Eye (tissue), 1 donor: ENCODE data around the gene MOB2.

Experiments
- DNase-seq: peaks from one replicate; pipeline ENCODE4 v3.0.0-alpha.2; 2015

MOB2 gene

DNA sequence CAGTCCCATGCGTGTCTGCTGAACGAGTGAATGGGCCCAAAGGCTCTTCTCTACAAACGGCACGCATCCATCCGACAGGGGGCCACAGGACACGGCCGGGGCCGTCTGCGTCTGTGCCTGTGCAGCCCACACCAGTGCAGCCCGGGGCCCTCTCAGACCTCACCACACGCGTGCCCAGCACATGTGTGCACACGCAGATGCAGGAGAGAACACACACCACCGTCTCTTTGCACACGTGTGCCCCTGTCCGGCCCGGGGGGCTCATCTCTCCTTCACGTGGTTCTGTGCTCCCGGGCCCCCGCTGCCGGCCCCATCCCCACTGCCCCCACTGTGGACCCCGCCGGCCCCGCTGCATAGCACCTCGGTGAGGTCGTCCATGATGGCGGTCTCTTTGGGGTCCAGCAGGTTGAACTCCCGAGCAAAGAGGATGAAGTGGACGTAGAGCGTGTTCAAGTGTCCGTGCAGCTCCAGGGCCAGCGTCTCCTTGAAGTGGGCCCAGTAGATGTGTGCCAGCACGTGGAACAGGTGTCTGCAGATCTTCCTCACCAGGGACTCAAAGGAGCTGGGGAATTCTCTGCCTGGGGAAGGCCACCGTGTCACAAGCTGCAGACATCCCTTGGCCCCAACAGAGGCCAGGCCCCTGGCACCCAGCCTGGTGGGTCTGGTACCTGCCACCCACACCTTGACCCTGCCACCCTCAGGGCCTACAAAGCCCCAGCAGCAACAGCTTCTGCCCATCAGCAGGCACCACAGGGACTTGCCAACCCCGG is 16.5 kb downstream of the MOB2 start:
- no peak for DNase-seq

GRCh38 chr11:1469287-1469910 is 17.2 kb downstream of the MOB2 start:
- DNase-seq, result no peak

DNA sequence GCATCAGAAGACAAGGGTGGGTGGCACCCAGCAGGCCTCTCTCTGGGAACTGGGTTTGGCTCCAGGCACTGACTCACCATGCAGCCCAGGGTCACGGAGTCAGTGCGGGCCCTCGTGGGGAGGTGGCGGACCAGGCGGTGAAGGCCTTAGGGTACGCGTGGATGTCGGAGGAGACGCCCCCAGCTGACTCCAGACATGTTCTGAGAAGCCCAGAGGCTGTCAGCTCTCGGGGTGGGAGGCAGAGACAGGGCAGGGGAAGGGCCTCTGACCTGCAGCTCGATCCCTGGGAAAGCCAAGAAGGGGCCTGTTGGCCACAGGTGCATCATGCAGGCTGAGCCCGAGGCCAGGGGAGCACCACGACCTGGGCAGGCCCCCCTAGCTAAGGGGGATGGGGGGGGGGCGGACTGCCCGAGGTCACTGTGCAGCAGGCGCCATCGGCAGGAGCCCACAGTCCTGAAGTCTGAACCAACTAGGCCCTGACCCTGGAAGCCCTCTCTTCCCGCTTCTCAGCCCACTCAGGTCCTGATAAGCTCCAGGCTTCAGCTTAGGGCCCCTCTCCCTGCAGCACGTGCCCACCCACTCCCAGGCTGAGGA is 18.0 kb downstream of the MOB2 start:
- no peak for DNase-seq

- no peak for DNase-seq
These were observed 18.6 kb downstream of the MOB2 start for GRCh38 chr11:1468002-1468401.

DNA sequence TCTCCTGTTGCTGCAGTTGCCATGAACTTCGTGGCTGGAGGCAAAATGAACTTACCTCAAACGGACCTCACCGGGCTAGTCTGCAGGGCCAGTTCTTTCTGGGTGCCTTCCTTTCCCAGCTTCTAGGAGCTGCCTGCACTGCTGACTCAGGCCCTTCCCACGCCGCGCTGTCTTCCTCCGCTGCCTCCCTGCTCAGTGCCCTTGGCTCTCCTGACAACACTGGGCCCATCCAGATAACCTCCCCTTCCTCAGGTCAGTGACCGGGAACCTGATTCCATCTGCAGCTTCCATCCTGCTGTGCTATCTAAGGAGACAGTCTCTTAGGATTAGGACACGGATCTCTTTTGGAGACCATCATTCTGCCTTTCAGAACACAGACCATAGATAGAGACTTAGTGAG is 19.3 kb downstream of the MOB2 start:
- no peak for DNase-seq

GRCh38 chr11:1466784-1467183 is 19.8 kb downstream of the MOB2 start:
- no peak for DNase-seq

DNA sequence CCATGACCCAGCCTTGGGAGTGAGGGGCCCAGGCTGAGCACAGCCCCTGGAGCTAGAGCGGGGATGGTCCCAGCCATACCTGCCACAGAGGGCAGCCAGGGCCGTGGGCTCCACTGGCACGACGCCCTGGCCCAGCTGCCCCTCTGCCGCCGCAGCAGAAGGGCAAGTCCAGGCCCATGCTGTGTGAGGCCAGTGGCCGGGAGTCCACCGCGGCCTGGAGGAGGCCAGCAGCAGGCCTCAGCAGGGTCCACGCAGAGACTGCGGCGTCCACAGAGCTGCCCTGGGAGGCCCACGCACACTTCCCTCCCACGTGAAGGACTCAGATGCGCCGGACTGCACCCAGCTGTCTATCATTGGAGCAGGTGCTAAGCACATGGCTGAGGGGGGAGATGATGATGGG is 23.5 kb downstream of the MOB2 start:
- no peak for DNase-seq

DNA sequence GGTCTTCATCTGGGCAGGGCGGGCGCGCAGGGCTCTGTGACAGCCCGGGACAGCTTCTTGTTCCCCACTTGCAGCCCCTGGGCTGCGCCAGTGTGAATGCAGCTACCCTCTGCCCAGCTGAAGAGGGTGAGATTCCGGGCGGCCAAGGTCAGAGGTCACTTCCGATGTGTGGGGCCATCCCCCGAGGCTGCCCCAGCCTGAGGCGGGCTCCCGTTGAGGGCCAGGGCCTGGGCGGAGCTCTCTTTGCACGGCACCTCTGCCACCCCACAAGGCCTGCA is 23.9 kb downstream of the MOB2 start:
- DNase-seq, result peak; percentile 29

- DNase-seq, result no peak
These were observed 24.5 kb downstream of the MOB2 start for GRCh38 chr11:1461826-1462697.

DNA sequence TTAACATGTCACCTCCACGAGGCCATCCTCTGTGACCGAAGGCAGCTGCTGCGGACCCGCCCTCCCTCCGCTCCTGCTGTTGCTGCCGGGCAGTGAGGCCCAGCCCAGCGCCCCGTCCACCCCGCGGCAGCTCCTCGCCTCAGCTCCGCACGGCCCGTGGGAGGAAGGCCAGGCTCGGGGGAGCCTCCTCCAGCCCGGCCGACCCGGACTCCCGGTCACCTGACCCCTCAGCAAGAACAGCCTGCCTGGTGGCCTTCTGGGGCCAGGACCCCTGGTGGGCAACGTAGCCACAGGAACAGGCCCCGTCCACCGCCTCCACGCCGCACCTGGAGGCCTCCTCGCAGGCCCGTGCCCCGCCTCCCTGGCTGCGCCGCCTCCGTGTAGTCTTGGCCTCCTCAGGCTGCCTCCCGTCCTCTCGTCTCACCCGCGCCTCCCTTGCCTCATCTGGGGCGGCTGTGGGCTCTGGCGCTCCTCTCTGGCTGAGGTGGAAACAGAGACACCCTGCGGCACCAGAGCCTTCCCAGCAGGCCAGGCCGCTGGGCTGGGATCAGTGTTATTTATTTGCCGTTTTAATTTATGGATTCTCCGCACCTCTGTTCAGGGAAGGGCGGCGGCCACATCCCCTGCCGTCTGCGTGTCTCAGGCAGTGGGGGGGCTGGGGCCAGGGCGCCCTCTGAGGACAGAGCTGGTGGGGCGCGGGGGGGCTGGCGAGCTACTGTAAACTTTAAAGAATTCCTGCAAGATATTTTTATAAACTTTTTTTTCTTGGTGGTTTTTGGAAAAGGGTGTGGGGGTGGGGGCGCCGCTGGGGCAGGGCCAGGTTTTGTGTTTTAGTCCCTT is 25.4 kb downstream of the MOB2 start:
- DNase-seq, result no peak

DNA sequence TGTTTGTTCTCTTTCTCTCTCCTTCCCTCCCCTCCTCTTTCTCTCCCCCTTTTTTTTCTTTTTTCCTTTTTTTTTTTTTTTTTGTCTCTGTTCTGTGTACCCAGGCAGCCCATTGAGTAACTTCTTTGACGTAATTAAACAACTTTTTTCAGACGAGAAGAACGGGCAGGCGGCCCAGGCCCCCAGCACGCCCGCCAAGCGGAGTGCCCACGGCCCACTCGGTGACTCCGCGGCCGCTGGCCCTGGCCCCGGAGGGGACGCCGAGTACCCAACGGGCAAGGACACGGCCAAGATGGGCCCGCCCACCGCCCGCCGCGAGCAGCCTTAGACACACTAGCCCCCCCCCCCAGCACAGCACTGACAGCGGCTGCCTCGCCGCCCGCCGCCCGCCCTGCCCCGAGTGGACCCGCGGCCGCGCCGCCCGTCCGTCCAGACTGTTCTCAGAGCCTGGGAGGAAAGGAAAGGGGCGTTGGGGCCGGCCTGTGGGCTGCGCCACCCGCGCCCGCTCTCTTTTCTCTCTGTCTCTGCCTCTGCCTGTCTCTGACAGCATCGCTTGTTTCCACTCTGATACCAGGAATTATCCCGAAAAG is 26.1 kb downstream of the MOB2 start:
- no peak for DNase-seq

GRCh38 chr11:1459764-1460395 is 26.7 kb downstream of the MOB2 start:
- DNase-seq, result no peak

DNA sequence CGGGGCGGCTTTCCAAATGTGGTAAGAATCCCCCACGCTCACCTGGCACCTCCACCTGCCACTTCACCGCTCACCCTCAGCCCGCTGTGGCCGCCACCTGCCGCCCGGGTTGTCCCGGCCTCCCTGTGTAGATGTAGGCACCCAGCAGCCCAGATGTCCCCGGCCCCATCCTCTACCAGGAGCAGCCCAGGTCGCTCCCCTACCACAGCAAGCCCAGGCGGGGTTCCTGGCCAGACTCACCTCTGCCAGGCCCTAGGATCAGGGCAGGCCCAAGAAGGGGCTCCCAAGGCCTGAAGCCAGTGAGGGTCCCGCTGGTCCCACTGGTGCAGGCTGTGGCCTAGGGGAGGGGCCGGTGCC is 27.4 kb downstream of the MOB2 start:
- DNase-seq, result no peak

GRCh38 chr11:1458340-1459218 is 28.0 kb downstream of the MOB2 start:
- peak; percentile 63 for DNase-seq

DNA sequence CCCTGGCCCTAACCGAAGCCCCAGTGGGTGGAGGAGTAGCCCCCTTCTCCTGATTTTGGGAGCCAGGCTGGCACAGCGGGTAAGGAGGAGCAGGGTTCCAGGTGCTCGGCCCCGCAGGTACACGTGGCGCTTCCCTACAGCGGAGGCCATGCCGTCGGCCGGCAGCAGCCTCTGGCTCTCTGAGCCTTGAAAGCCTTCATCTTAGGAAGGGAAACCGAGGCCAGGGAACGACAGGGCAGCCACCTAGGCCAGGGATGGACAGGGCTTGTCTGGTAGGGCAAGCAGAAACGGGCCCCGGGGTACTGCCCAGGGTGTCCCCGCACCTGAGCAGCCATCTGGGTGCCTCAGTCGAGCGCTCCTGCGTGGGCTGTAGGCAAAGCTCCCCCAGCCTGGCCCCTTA is 28.7 kb downstream of the MOB2 start:
- DNase-seq, result no peak

DNA sequence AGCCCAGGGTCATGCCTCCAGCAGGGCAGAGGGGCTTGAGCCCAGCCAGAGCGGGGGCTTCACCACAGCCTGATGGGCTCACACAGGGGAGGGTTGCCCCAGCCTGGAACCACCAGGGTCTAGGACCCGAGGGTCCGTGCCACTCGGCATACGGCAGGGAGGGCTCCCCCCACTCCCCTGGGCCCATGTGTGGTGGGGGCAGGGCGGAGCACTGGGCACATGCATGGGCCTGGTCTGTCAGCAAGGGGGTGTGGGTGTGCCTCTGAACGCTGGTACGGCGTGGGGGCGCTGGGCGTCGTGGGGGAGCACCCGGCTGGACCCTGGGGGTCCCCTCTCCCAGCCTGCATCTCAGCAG is 29.3 kb downstream of the MOB2 start:
- DNase-seq, result no peak

DNA sequence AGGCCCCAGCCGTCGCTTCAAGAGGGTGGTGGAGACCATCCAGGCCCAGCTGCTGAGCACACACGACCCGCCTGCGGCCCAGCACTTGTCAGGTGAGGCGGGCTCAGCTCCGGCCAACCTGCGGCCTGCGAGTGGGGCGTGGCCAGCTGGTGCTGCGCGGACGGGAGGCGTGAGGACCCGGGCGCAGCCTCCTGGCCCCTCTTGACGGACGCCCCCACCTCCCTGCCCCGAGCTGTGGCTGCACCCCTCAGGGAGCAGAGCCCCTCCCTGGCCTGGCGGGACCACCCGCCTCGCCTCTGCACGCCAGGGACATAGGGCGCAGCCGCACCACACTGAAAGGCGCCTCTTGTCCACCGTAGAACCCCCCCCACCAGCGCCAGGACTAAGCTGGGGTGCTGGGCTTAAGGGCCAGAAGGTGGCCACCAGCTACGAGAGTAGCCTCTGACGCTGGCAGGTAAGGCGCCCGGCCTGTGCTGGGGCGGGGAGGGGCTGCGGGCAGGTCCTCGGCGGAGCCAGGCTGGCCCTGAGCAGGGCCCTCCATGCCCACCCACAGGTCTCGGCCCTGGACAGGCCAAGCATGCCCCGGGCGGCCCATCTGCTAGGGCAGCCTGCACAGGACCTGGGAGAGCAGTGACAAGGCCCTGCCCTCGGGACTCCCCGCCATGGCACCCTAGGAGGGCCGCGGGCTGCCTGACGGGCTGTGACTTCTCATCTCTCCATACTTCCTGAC is 29.8 kb downstream of the MOB2 start:
- no peak for DNase-seq

DNA sequence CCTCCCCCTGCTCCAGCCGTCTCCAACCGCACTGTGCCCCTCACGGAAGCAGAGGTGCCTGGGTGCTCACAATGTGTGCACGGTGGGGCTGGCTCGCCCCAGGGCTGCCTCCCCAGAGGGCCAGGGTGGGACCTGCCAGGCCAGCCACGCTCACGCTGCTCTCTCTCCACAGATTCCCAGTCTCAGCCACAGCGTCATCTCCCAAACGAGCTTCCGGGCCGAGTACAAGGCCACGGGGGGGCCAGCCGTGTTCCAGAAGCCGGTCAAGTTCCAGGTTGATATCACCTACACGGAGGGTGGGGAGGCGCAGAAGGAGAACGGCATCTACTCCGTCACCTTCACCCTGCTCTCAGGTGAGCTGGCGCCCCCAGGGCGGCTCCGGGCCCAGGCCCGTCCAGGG is 30.4 kb downstream of the MOB2 start:
- DNase-seq, result no peak

DNA sequence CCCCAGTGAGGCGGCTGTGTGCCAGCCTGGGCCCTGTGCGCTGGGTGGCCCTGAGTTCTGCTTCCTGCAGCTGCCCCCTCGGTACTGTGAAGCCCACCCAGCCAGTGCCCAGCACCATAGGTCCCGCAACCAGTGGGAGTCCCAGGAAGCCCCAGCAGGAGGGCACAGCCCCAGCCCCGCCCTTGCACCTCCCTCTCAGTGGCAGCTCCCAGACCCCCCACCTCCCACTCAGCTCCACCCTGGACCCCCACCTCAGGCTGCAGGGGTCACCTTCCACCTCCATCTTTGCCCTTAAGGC is 30.9 kb downstream of the MOB2 start:
- DNase-seq, result no peak

DNA sequence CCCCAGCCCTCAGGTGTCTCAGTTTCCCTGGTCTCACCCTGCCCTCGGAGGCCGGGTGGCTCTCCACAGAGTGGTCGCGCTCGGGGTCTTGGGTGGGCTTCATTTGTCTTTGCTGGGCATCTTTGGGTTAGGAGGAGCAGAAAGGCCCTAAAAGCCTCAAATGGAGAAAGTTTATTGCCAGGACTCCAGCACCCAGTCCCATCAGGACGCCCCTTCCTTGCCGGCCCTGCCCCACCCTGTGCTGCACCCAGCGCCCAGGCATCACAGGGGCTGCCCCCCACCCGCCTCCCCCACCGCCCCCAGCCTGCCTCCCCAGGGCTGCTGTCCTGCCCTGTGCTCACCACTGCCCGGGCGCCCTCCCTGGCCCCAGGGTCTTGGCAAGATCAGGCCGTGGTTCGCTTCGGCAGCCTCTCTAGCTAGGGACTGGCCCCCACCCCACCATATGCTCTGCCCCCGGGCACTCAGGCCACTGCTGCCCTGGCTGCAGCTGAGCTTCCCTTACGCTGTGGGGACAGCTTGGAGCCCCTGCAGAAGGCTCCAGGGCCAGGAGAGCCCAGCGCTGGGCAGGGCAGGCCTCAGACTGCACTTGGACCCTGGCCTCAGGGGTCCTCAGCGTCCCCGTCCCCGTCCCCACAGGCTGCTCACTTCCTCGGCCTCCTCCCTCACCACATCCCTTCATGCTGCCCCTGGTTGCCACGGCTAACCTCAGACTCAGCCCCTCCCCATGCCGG is 31.4 kb downstream of the MOB2 start:
- no peak for DNase-seq
